NB4 (cell line): ENCODE results near the gene VGLL4.

ENCODE experiments used
- CTCF ChIP-seq: IDR thresholded peaks from one replicate; pipeline ENCODE4 v1.5.1; 2012; ENCODE audit warnings: low read depth, low read length
- MYC ChIP-seq: IDR thresholded peaks from 2 replicates; pipeline ENCODE4 v1.6.1; 2011; ENCODE audit warnings: low read depth, low read length
- POLR2A ChIP-seq: IDR thresholded peaks from 2 replicates; pipeline ENCODE4 v1.6.1; 2011; ENCODE audit warnings: mild to moderate bottlenecking; ENCODE audit not compliant: insufficient read length; ENCODE audit errors: extremely low read depth
- TF ChIP-seq, protein P1 (sequence below): IDR thresholded peaks from 2 replicates; pipeline ENCODE4 v1.6.1; 2011; ENCODE audit warnings: low read depth, low read length

GRCh38 chr3:11641683-11642430 lies 1.9 kb downstream of the VGLL4 start:
- TF ChIP-seq CTCF (no peak), POLR2A (no peak), MYC (no peak)
- TF ChIP-seq, protein P1, sequence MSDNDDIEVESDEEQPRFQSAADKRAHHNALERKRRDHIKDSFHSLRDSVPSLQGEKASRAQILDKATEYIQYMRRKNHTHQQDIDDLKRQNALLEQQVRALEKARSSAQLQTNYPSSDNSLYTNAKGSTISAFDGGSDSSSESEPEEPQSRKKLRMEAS: no peak
